HG03565 (cell line): ENCODE measurements around the gene CTXN1.
"Not testable (repeated sequence)": the region's sequence is repeated elsewhere in the genome, so short reads cannot be mapped to it uniquely, and the experiment has no call there.

Experiments
- ATAC-seq: cut with Tn5 transposase; IDR thresholded peaks from one replicate; pipeline ENCODE4 v1.9.1; 2021; ENCODE audit warnings: mild to moderate bottlenecking, moderate library complexity; ENCODE audit not compliant: unreplicated experiment

The CTXN1 gene

GRCh38 chr19:7926021-7926726 is at the start of gene CTXN1:
TSS of gene CTXN1 (minus strand) at chr19:7926135. CDS start at chr19:7925538, 597 bp downstream.
- no peak for ATAC-seq

DNA sequence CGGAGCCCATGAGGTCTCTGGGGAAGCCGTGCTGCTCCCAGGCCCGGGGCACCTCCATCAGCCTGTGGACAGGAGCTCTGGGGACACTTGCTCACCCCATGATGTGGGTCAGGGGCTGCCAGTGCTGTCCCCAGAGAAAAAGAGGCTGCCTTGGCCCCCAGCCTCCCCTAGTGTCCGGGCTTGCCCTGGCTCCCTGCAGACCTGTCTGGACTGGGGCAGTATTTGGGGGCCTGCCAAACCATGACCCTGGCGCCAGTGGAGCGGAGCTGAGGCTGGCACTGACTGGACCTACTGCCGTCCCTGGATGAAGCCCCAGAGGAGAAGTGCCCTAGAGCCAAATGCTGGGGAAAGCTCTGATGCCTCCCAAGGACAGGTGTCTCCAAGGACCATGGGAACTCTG is 49.1 kb upstream of the CTXN1 start:
- no peak for ATAC-seq

- ATAC-seq = no peak
Measured at GRCh38 chr19:7973883-7974282, 47.9 kb upstream of the CTXN1 start.

- ATAC-seq = no peak
Measured at GRCh38 chr19:7971553-7972520, 45.9 kb upstream of the CTXN1 start.

- ATAC-seq = no peak
Measured at GRCh38 chr19:7970716-7971448, 44.9 kb upstream of the CTXN1 start.

DNA sequence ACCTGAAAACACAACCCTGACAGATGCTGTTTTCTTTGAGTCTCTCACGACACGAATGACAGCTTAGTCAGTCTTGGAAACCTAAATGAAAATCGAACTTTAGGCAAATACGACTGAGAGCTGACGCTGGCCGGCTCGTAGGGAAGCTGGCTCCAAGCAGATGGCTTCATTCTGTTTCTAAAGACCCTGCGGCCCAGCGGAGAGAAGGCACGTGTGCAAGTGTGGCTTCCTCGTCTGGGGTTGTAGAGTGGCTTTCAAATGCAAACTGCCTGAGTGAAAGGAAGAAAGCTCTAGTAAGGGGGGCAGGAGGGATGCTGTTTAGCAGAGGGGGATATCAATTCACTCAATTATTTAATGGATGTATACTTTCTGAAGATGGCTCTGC is 43.6 kb upstream of the CTXN1 start:
- no peak for ATAC-seq

GRCh38 chr19:7968796-7969554 is 43.0 kb upstream of the CTXN1 start:
- no peak for ATAC-seq

DNA sequence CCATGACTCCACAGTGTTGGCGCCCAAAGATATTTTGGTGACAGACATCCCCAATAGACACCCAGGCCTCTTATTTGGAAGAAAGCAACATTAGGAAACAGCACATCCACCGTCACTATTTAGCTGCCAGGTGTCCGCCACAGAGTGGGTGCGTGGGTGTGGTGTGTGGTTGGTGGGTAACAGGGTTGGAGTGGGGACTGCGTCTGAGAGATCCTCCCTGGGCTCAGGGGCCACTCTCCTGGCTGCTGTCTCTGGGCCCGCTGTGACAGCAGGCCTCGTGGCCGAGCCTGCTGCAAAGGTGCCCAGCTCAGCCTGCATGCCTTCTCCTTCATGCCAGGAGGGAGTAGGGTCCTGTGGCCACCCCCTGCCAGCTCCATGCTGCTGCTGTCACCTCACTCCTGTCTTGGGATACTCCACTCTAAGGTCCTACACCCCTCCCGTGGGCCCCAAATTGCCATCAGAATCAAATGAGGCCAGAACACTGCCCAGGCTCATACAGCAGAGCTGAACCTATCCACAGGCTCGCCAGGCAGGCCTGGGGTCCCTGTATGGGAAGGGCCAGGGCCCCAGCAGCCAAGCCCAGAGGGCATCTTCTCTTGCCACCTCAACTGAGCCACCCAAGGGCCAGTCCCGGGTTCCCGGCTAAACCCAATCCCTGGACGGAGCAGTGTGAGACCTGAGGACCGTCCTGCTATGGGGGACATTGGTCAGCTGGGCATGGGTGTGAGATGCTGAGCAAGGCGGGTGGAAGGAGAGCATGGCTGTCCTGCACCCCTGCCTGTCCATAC is 42.3 kb upstream of the CTXN1 start:
- ATAC-seq = no peak

GRCh38 chr19:7965921-7966665 is 40.2 kb upstream of the CTXN1 start:
- no peak for ATAC-seq

DNA sequence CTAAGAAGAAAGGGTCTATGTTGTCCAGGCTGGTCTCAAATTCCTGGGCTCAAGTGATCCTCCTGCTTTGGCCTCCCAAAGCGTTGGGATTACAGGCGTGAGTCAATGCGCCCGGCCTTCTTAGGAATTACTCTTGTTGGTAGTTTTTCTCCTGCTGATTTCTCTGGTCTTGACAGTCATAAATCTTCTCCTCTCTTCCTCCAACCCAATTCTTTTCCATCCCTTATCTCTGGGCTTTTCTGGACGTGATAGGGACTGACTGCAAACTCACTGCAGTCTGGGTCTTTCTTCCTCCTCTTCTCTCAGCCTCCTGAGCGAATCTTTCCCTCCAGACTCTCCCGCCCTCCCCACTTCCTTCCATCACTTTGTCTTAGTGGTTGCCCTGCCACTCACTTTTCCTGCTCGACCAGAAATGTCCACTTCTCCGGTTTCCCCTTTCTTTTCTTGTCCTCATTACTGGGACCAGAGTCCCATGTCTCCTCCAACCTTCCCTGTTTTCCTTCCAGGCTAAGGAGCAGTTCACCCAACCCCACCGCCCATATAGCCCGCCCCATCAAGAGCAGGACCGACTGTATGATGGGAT is 39.4 kb upstream of the CTXN1 start:
- ATAC-seq = no peak

- no peak for ATAC-seq
Measured at GRCh38 chr19:7963566-7963965, 37.6 kb upstream of the CTXN1 start.

DNA sequence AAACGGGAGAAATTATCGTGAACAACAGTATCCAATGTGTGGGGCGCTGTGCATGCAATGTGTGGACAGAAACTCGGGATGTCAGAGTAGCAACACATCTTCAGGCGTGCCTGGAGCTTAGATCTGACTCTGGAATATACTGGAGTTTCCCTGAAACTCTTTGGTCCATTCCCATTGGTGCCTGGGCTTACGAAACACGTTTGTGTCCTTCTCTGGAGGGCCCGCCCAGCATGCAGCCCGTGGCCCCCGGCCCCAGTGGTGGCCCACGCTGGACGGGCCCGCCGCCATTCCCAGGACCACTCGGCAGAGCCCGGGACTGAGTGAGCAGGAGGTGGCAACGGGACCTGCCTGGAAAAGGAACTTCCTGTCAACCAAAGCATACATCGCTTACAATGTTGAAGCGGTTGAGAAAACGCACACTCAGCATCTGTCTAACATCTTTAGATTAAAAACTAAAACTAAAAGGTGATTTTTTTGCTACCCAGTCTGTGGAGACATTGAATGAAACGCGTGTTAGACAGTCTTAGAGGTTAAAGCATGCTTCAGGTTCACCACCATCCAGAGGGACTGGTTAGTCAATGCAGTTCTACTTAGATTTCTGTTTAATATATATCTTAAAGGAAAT is 36.8 kb upstream of the CTXN1 start:
- ATAC-seq = no peak

DNA sequence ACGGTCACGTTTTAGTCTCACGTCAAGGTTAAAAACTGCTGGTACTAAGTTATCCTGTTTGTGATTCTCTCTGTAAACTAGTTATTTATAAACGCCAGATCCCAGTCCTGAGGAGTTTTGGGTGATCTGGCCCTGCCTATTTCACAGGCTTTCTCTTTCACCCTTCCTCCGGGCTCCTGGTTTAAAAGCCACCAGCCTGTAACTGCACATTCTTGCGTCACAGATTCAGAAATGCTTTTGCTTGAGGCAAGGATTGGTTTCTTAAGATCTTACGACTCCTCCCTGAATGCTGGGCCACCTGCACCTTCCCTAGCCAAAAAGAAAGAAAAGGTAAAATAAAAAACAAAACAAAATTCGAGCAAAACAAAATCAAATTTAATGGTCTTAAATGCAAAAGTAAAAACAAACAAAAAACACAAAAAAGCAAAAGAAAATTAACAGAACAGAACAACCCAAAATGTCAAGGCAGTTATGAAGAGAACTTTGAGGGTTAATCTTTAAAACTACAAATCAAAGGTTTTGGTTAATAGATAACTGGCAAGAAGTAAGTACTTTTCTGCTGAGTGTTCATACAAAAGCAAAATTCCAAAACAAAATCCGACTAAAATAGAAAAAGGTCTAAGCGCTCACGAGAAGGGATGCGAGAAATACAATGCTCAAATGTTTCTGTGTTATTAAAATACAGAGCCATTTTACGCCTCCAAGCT is 36.1 kb upstream of the CTXN1 start:
- no peak for ATAC-seq

GRCh38 chr19:7961082-7961481 is 35.1 kb upstream of the CTXN1 start:
- ATAC-seq = not testable (repeated sequence)

GRCh38 chr19:7959211-7959610 is 33.3 kb upstream of the CTXN1 start:
- ATAC-seq = no peak

DNA sequence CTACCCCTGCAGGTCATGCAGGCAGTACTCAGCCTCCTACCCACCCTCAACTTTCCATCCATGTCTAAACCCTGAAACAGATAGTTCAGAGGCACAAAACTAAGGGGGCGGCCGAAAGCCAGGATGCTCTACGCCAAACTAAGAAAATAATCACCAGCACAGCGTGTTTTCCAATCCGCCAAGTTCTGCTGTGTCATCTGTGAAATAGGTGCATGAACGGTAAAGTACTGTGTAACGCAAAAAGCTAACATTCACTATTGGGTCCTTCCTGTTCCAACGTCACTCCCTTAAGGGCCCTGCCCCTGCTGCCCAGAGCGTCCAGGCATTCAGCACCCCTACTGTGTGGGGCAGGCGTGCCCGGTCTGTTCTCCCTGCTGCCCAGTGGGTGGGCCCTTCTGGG is 29.8 kb upstream of the CTXN1 start:
- no peak for ATAC-seq

DNA sequence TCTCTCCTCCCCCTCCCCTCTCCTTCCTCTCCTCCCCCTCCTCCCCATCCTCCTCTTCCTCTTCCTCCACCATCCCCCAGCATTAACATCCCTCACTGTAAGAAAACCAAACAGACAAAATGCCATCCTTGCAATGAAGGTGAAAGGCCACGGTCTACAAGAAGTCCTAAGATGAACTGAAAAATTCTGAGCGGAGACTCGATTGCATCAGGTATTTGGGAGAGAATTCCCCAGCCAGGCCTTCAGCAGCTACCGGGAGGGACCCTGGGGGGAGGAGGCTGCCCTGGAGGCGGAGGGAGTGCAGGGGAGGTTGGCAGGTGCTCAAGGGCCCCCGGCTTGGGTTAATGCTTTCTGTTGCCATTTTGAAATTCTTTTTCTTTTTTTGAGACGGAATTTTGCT is 27.6 kb upstream of the CTXN1 start:
- ATAC-seq = no peak

- ATAC-seq = no peak
Measured at GRCh38 chr19:7953060-7953459, 27.1 kb upstream of the CTXN1 start.
